Muscle of leg (tissue), 11 donors: Measurements from ENCODE around the gene IRF7. TPM values are rescaled to one million over a fixed set of nuclear protein-coding genes. Genes with fewer than 3 reads are reported as not detected.

Source experiments
- DNase-seq: peaks from one replicate; pipeline ENCODE4 v3.0.0; 2013
- H3K27ac ChIP-seq: one replicate; pipeline ENCODE4 v1.5.1; 2013; ENCODE audit warnings: mild to moderate bottlenecking, low read length, control low read depth
- H3K27me3 ChIP-seq: one replicate; pipeline ENCODE4 v1.6.1; 2013; ENCODE audit warnings: low read length; ENCODE audit not compliant: control insufficient read depth, insufficient read depth
- H3K36me3 ChIP-seq: one replicate; pipeline ENCODE4 v1.6.1; 2013; ENCODE audit warnings: low read length; ENCODE audit not compliant: control insufficient read depth, insufficient read depth
- H3K4me1 ChIP-seq: one replicate; pipeline ENCODE4 v1.6.1; 2013; ENCODE audit warnings: low read length; ENCODE audit not compliant: control insufficient read depth, insufficient read depth
- H3K4me3 ChIP-seq: one replicate; pipeline ENCODE4 v1.5.1; 2013; ENCODE audit warnings: low read length, control low read depth
- H3K9me3 ChIP-seq: replicated peaks from 2 replicates; pipeline ENCODE4 v1.6.1; 2013; ENCODE audit warnings: low read depth, low read length; ENCODE audit not compliant: control insufficient read depth
- WGBS: methylation state at CpG from one replicate; pipeline ENCODE4 v1.1.5; 2013; ENCODE audit warnings: missing lambda C conversion rate; ENCODE audit not compliant: insufficient coverage; 5-methylcytosine and 5-hydroxymethylcytosine counted together
- polyA plus RNA-seq, 8 donors: library from polyadenylated mRNA; unstranded; fragments of 120-200 nt; gene quantifications; one replicate each; pipeline versions ENCODE4 v1.2.1 to v1.2.3, GENCODE V29; 2013; ENCODE audit warnings: inconsistent platforms in 1 of 8, low replicate concordance in 1 of 8; ENCODE audit not compliant: insufficient read length in 8 of 8, insufficient read depth in 1 of 8
- total RNA-seq: library from RNA; stranded (reverse); fragments of 120-200 nt; gene quantifications from one replicate; pipeline ENCODE4 v1.2.4, GENCODE V29; 2013

Gene IRF7
- total and polyA plus RNA-seq, 9 donors = 7.8 to 14.7 (median 9.6) TPM

- Histone ChIP-seq H3K4me3 (no peak overlapping the region), H3K27me3 (peaks cover 41% of the 10 kb centered on the region), H3K27ac (no peak overlapping the region), H3K36me3 (no peaks in the 10 kb centered on the region), H3K9me3 (no peaks in the 10 kb centered on the region), H3K4me1 (peaks cover 15% of the 10 kb centered on the region)
- no peak for DNase-seq
- no CpG with 5 or more reads among the region's 5 CpGs for WGBS
Observed at GRCh38 chr11:630871-631270, 15.1 kb upstream of the IRF7 start.

GRCh38 chr11:629237-629583 is 13.5 kb upstream of the IRF7 start:
- H3K4me3 ChIP-seq = no peak overlapping the region
- no peaks in the 10 kb centered on the region for H3K36me3 ChIP-seq
- 32% methylated on average over 6 of the region's 10 CpGs for WGBS
- H3K27ac ChIP-seq = peak overlapping the region; percentile 82
- peak; percentile 45 for DNase-seq
- peaks cover 45% of the 10 kb centered on the region for H3K27me3 ChIP-seq
- peaks cover 30% of the 10 kb centered on the region for H3K4me1 ChIP-seq
- no peaks in the 10 kb centered on the region for H3K9me3 ChIP-seq

- Histone ChIP-seq H3K36me3 (peaks cover 4% of the 10 kb centered on the region), H3K27me3 (peaks cover 56% of the 10 kb centered on the region), H3K27ac (peak overlapping the region; percentile 82), H3K4me1 (peaks cover 29% of the 10 kb centered on the region), H3K9me3 (no peaks in the 10 kb centered on the region), H3K4me3 (no peak overlapping the region)
- no peak for DNase-seq
- WGBS = 88% methylated on average over 26 of the region's 31 CpGs
Observed at GRCh38 chr11:628056-628455, 12.3 kb upstream of the IRF7 start.

DNA sequence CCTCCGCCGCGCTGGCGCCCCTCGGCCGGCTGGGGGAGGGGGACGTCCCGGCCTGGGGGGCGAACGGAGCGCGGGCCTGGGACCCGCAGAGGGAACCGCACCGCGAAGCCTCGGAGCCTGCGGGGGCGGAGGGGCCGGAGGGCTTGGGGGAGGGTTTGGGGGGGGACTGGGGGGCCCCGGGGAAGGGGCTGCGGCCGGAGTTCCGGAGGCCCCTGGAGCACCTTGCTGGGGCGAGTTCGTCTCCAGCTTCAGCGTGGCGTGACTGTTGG is 11.5 kb upstream of the IRF7 start:
- DNase-seq = no peak
- WGBS = 16% methylated on average over 7 of the region's 28 CpGs
- Histone ChIP-seq H3K27me3 (peaks cover 56% of the 10 kb centered on the region), H3K36me3 (peaks cover 4% of the 10 kb centered on the region), H3K4me3 (no peak overlapping the region), H3K9me3 (no peaks in the 10 kb centered on the region), H3K4me1 (peaks cover 28% of the 10 kb centered on the region), H3K27ac (no peak overlapping the region)

GRCh38 chr11:626475-627307 is 10.9 kb upstream of the IRF7 start, which contains the start of gene SCT:
Gene SCT, minus strand, starts transcription at chr11:627181. Its CDS starts 38 bp downstream, at chr11:627143.
- peak; percentile 25 for DNase-seq
- Histone ChIP-seq H3K4me1 (peaks cover 28% of the 10 kb centered on the region), H3K27me3 (peaks cover 56% of the 10 kb centered on the region), H3K4me3 (peak within 1 kb of the TSS; percentile 39), H3K36me3 (peaks cover 4% of the 10 kb centered on the region), H3K27ac (peak within 1 kb of the TSS; percentile 82), H3K9me3 (no peaks in the 10 kb centered on the region)
- WGBS = 4% methylated on average over 51 of the region's 72 CpGs

GRCh38 chr11:625636-626268 is 10.0 kb upstream of the IRF7 start:
- no peak for DNase-seq
- Histone ChIP-seq H3K4me3 (peak overlapping the region; percentile 39), H3K27ac (peak overlapping the region; percentile 51), H3K27me3 (peaks cover 56% of the 10 kb centered on the region), H3K9me3 (no peaks in the 10 kb centered on the region), H3K36me3 (peaks cover 4% of the 10 kb centered on the region), H3K4me1 (peaks cover 28% of the 10 kb centered on the region)
- 44% methylated on average over 19 of the region's 22 CpGs for WGBS

- H3K4me1 ChIP-seq = peaks cover 28% of the 10 kb centered on the region
- DNase-seq = no peak
Observed at GRCh38 chr11:624705-625635, 9.2 kb upstream of the IRF7 start, which contains the start of gene CDHR5. Gene CDHR5, minus strand, starts transcription at chr11:624955. Its CDS starts 53 bp downstream, at chr11:624902.

GRCh38 chr11:623999-624704 is 8.4 kb upstream of the IRF7 start:
- Histone ChIP-seq H3K4me1 (peaks cover 26% of the 10 kb centered on the region), H3K27ac (no peak overlapping the region), H3K27me3 (peaks cover 51% of the 10 kb centered on the region), H3K4me3 (no peak overlapping the region), H3K9me3 (no peaks in the 10 kb centered on the region), H3K36me3 (peaks cover 10% of the 10 kb centered on the region)
- WGBS = 58% methylated on average over 19 of the region's 25 CpGs
- no peak for DNase-seq

More at GRCh38 chr11:624705-625635, 9.2 kb upstream of the IRF7 start, which contains the start of gene CDHR5:
- peak within 1 kb of the TSS; percentile 51 for H3K27ac ChIP-seq
- 28% methylated on average over 30 of the region's 33 CpGs for WGBS
- H3K27me3 ChIP-seq = peaks cover 53% of the 10 kb centered on the region
- H3K36me3 ChIP-seq = peaks cover 4% of the 10 kb centered on the region
- H3K9me3 ChIP-seq = no peaks in the 10 kb centered on the region
- peak within 1 kb of the TSS; percentile 39 for H3K4me3 ChIP-seq

DNA sequence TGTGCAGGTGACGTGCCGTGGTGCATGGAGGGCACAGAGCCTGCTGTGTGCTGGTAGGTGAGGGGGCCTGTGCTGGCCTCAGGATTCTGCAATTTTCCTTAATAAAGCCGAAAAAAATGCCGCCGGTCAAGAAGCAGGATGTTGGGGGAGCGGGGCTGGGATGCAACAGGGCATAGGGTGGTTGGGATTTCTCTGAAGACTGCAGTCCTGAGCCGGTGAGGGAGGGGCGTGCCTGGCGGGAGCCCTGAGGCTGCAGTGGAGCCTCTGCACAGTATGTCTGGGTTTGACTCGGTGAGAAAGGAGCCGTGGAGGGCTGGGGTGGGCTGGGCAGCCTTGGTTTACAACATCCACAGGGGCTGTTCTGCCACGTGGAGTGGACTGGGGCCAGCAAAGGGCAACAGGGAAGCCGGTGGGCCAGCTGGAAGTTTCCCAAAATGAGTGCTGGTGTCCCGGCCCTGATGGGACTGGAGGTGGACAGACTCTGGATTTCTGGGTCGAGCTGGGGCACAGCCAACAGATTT is 7.7 kb upstream of the IRF7 start:
- 53% methylated on average over 15 of the region's 15 CpGs for WGBS
- no peaks in the 10 kb centered on the region for H3K9me3 ChIP-seq
- H3K36me3 ChIP-seq = peaks cover 11% of the 10 kb centered on the region
- peaks cover 19% of the 10 kb centered on the region for H3K4me1 ChIP-seq
- DNase-seq = no peak
- no peak overlapping the region for H3K4me3 ChIP-seq
- H3K27me3 ChIP-seq = peaks cover 48% of the 10 kb centered on the region
- H3K27ac ChIP-seq = no peak overlapping the region
